Keratinocyte (primary cell): ENCODE measurements around the gene LRRC8D.

Source experiments
- EZH2 ChIP-seq: IDR thresholded peaks from one replicate; pipeline ENCODE4 v1.6.1; 2012; ENCODE audit warnings: inconsistent platforms, mild to moderate bottlenecking, low read length, moderate library complexity
- TF ChIP-seq, protein P1 (sequence below), 3 experiments: IDR thresholded peaks in 1 of 3; conservative IDR thresholded peaks in 1 of 3; optimal IDR thresholded peaks in 1 of 3; 2 replicates in 2 of 3; 3 replicates in 1 of 3; pipeline versions ENCODE3 to v1.5.1; 2011; ENCODE audit warnings: low read length in 3 of 3, mild to moderate bottlenecking in 3 of 3, moderate library complexity in 2 of 3, control low read depth in 1 of 3, inconsistent platforms in 1 of 3; ENCODE audit not compliant: insufficient read depth in 2 of 3; ENCODE audit errors: extremely low read depth in 1 of 3

DNA sequence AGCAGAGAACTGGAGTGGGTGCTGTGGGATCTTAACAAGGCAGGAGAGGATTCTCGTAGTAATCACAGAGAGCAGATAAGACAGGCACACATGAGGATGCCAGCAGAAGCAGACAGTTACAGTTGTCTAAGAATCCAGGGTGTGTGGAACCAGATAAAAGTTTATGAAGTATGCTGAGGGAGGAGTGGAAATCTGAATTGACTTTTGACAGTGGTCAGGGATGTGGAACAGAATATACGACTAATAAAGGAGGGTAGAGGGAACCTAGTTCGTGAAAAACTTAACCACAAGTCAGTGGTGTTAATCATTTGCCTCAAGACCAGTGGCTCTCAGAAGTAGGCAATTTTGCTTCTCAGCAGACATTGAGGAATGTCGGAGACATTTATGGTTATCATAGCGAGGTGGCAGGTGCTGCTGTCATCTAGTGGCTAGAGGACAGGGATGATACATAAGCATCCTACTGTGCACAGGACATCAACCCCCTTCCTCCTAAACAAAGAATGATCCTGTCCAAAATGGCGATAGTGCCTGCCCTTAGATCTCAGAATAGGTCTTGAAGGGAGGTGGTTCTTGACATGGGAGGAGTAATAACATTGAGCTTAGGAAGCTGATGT, 3.0 kb downstream of the LRRC8D start:
- TF ChIP-seq, protein P1, sequence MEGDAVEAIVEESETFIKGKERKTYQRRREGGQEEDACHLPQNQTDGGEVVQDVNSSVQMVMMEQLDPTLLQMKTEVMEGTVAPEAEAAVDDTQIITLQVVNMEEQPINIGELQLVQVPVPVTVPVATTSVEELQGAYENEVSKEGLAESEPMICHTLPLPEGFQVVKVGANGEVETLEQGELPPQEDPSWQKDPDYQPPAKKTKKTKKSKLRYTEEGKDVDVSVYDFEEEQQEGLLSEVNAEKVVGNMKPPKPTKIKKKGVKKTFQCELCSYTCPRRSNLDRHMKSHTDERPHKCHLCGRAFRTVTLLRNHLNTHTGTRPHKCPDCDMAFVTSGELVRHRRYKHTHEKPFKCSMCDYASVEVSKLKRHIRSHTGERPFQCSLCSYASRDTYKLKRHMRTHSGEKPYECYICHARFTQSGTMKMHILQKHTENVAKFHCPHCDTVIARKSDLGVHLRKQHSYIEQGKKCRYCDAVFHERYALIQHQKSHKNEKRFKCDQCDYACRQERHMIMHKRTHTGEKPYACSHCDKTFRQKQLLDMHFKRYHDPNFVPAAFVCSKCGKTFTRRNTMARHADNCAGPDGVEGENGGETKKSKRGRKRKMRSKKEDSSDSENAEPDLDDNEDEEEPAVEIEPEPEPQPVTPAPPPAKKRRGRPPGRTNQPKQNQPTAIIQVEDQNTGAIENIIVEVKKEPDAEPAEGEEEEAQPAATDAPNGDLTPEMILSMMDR (optimal IDR thresholded peaks at IDR 0.05 in 1 of 3, IDR thresholded peaks at IDR 0.05 in 1 of 3, conservative IDR thresholded peaks at IDR 0.05 in 1 of 3; ENCODE audit: extremely low read depth in 1 of 3, insufficient read depth in 2 of 3, low read length in 3 of 3): no peak
- TF ChIP-seq EZH2: no peak
